Measurements from ENCODE around the gene ARMH4.

Gene ARMH4

DNA sequence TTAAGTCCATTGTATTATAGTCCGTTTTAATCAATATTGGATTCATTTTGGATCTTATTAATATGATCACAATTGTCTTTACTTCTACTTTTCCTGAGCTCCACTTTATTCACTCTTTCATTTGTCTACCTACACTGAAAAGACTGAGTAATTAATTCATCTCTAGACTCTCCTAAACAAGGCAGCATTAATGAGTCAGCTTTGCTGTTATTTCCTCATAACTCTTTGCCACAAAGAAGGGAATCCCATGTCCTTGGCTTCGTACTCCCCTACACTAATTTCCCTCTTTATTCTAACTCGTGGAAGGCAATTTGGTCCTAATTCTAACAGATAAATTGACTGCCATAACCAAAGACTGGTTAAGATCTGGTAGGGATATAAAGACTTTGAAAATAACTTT, 91.9 kb downstream of the ARMH4 start:
- H3K36me3 Mint-ChIP-seq = no peaks in the 10 kb centered on the region
- no peak for ATAC-seq
- peaks cover 9% of the 10 kb centered on the region for H3K27me3 Mint-ChIP-seq
- no peaks in the 10 kb centered on the region for H3K9me3 Mint-ChIP-seq
- no peak overlapping the region for H3K27ac Mint-ChIP-seq
- no peaks in the 10 kb centered on the region for H3K4me1 Mint-ChIP-seq
- H3K4me3 Mint-ChIP-seq = no peak overlapping the region

- Mint-ChIP-seq H3K27me3 (peaks cover 9% of the 10 kb centered on the region), H3K4me1 (no peaks in the 10 kb centered on the region), H3K9me3 (no peaks in the 10 kb centered on the region), H3K4me3 (no peak overlapping the region), H3K36me3 (no peaks in the 10 kb centered on the region), H3K27ac (no peak overlapping the region)
- ATAC-seq = no peak
Measured at GRCh38 chr14:58059126-58059525, 92.9 kb downstream of the ARMH4 start.

GRCh38 chr14:58055497-58056010, 96.5 kb downstream of the ARMH4 start:
- no peaks in the 10 kb centered on the region for H3K36me3 Mint-ChIP-seq
- H3K27ac Mint-ChIP-seq = no peak overlapping the region
- no peaks in the 10 kb centered on the region for H3K4me1 Mint-ChIP-seq
- no peak for ATAC-seq
- no peaks in the 10 kb centered on the region for H3K9me3 Mint-ChIP-seq
- no peak overlapping the region for H3K4me3 Mint-ChIP-seq
- H3K27me3 Mint-ChIP-seq = peaks cover 18% of the 10 kb centered on the region

GRCh38 chr14:58054100-58054499, 97.9 kb downstream of the ARMH4 start:
- Mint-ChIP-seq H3K4me3 (no peak overlapping the region), H3K4me1 (no peaks in the 10 kb centered on the region), H3K36me3 (no peaks in the 10 kb centered on the region), H3K27me3 (peaks cover 18% of the 10 kb centered on the region), H3K9me3 (no peaks in the 10 kb centered on the region), H3K27ac (no peak overlapping the region)
- no peak for ATAC-seq

DNA sequence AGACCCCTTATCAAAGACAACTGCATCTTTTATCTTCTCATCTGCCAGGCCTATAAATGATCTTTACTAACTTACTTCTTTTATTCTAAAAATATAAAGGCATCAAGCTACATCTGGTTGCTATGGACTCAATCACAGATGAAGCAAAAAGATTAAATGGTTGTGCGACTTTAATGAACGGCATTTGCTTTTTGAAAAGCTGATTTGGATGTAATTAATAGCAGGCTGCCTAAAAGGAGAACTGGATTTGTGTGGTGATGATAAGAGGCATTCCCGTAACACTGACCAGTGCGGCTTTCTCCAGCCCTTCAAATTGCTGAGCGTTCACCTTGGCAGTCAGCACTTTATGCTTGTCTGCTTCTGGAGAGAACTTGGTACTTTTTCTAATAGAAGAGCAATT, 103.8 kb downstream of the ARMH4 start:
- no peak overlapping the region for H3K4me3 Mint-ChIP-seq
- no peaks in the 10 kb centered on the region for H3K4me1 Mint-ChIP-seq
- peaks cover 16% of the 10 kb centered on the region for H3K27me3 Mint-ChIP-seq
- no peak overlapping the region for H3K27ac Mint-ChIP-seq
- H3K36me3 Mint-ChIP-seq = no peaks in the 10 kb centered on the region
- peaks cover 6% of the 10 kb centered on the region for H3K9me3 Mint-ChIP-seq
- no peak for ATAC-seq

GRCh38 chr14:58027904-58028303, 124.1 kb downstream of the ARMH4 start:
- Mint-ChIP-seq H3K27ac (no peak overlapping the region), H3K27me3 (peaks cover 12% of the 10 kb centered on the region), H3K36me3 (no peaks in the 10 kb centered on the region), H3K9me3 (no peaks in the 10 kb centered on the region), H3K4me3 (no peak overlapping the region), H3K4me1 (no peaks in the 10 kb centered on the region)
- ATAC-seq = no peak

- H3K27ac Mint-ChIP-seq = no peak overlapping the region
- no peaks in the 10 kb centered on the region for H3K4me1 Mint-ChIP-seq
- no peaks in the 10 kb centered on the region for H3K9me3 Mint-ChIP-seq
- no peak overlapping the region for H3K4me3 Mint-ChIP-seq
- H3K27me3 Mint-ChIP-seq = peaks cover 12% of the 10 kb centered on the region
- no peak for ATAC-seq
- no peaks in the 10 kb centered on the region for H3K36me3 Mint-ChIP-seq
Measured at GRCh38 chr14:58026967-58027366, 125.0 kb downstream of the ARMH4 start.

DNA sequence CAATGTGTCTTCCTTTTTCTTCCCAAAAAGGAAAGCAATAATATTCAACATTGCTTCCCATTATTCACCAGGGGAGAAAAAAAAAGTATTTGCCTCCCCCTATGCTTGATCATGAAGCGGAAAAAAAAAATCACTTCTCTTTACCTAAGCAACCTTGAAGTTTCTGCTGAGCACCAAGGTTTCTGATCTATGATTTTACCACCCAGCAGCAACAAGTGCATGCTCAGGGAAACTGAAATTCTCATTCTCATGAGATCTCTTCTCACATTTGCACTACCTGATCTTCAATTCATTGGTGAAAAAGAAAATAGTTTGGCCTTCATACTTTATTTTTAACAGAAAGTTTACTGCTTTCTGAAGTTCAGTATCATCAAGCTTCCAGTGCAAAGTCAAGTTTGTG, 125.8 kb downstream of the ARMH4 start:
- Mint-ChIP-seq H3K9me3 (no peaks in the 10 kb centered on the region), H3K4me1 (no peaks in the 10 kb centered on the region), H3K27me3 (peaks cover 12% of the 10 kb centered on the region), H3K27ac (no peak overlapping the region), H3K36me3 (no peaks in the 10 kb centered on the region), H3K4me3 (no peak overlapping the region)
- no peak for ATAC-seq

- H3K36me3 Mint-ChIP-seq = no peaks in the 10 kb centered on the region
- no peaks in the 10 kb centered on the region for H3K9me3 Mint-ChIP-seq
- H3K27me3 Mint-ChIP-seq = no peaks in the 10 kb centered on the region
- H3K4me3 Mint-ChIP-seq = no peak overlapping the region
- no peak overlapping the region for H3K27ac Mint-ChIP-seq
- no peaks in the 10 kb centered on the region for H3K4me1 Mint-ChIP-seq
- ATAC-seq = peak; percentile 39
Measured at GRCh38 chr14:58014778-58015177, 137.2 kb downstream of the ARMH4 start.

DNA sequence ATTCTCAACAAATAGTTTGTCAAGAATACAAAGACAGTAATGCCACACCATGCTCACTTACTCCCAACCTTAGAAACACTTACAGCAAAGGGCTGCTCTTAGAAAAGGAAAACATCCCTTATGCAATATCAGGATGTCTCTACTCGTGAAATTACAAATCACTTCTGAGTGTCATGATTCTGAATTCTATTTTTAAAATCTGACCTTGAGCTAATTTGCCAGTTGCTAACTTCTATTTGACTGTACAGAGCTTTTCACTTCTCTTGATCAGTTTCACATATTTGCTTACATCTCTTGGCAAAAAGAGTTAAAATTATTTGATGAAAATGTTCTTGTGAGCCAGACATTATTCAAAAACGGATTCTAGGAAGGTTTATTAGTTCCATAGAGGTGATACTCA, 149.4 kb downstream of the ARMH4 start:
- H3K36me3 Mint-ChIP-seq = no peaks in the 10 kb centered on the region
- no peak overlapping the region for H3K27ac Mint-ChIP-seq
- no peaks in the 10 kb centered on the region for H3K9me3 Mint-ChIP-seq
- no peak for ATAC-seq
- H3K27me3 Mint-ChIP-seq = peaks cover 9% of the 10 kb centered on the region
- no peaks in the 10 kb centered on the region for H3K4me1 Mint-ChIP-seq
- H3K4me3 Mint-ChIP-seq = no peak overlapping the region

DNA sequence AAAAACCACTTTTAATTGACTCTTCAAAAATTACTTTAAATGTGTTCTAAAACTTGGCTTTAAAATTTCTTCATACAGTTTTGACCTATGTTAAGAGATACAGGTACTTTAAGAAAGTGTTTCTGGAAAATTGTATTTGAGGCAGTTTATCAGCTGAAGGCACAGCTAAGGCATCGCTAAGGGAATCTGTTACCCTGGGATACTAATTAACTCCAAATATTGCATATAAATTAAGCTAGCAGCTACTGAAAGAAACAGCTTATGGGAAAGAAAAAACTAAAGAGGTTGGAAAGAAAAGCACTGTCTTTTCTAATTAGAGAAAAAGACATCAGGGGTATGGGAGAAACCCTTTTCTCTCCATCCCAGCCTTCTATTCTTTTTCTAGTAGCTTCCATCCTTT, 152.0 kb downstream of the ARMH4 start:
- H3K4me3 Mint-ChIP-seq = no peak overlapping the region
- peaks cover 9% of the 10 kb centered on the region for H3K27me3 Mint-ChIP-seq
- no peak overlapping the region for H3K27ac Mint-ChIP-seq
- no peak for ATAC-seq
- H3K4me1 Mint-ChIP-seq = no peaks in the 10 kb centered on the region
- H3K36me3 Mint-ChIP-seq = no peaks in the 10 kb centered on the region
- H3K9me3 Mint-ChIP-seq = no peaks in the 10 kb centered on the region

GRCh38 chr14:57999471-57999870, 152.5 kb downstream of the ARMH4 start:
- Mint-ChIP-seq H3K27me3 (peaks cover 9% of the 10 kb centered on the region), H3K4me3 (no peak overlapping the region), H3K9me3 (no peaks in the 10 kb centered on the region), H3K4me1 (no peaks in the 10 kb centered on the region), H3K36me3 (no peaks in the 10 kb centered on the region), H3K27ac (no peak overlapping the region)
- no peak for ATAC-seq

GRCh38 chr14:57998766-57999165, 153.2 kb downstream of the ARMH4 start:
- H3K27me3 Mint-ChIP-seq = peaks cover 9% of the 10 kb centered on the region
- H3K4me3 Mint-ChIP-seq = no peak overlapping the region
- no peak for ATAC-seq
- H3K27ac Mint-ChIP-seq = no peak overlapping the region
- no peaks in the 10 kb centered on the region for H3K4me1 Mint-ChIP-seq
- no peaks in the 10 kb centered on the region for H3K36me3 Mint-ChIP-seq
- H3K9me3 Mint-ChIP-seq = no peaks in the 10 kb centered on the region

GRCh38 chr14:57991353-57991752, 160.7 kb downstream of the ARMH4 start:
- H3K4me3 Mint-ChIP-seq = no peak overlapping the region
- H3K9me3 Mint-ChIP-seq = no peaks in the 10 kb centered on the region
- H3K36me3 Mint-ChIP-seq = no peaks in the 10 kb centered on the region
- H3K27ac Mint-ChIP-seq = no peak overlapping the region
- peaks cover 7% of the 10 kb centered on the region for H3K27me3 Mint-ChIP-seq
- H3K4me1 Mint-ChIP-seq = no peaks in the 10 kb centered on the region
- no peak for ATAC-seq

DNA sequence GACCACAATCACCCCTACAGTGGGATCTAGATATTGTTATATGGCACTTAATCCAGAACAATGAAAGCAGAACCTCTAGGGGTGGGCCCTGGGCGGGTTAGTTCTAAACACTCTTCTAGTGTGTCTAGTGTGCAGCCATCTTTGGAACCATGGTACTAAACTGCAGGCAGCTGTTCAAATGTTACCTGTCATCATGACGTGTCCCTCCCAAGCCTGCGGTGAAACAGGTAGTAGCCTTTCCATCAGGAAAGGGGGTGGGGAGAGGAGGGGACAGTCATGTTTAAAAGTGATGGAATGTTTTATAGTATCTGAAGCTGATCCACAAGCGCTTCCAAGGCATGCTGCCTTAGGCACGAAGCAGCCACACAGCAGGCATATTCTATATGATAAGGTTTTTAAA, 163.6 kb downstream of the ARMH4 start:
- Mint-ChIP-seq H3K27me3 (peaks cover 15% of the 10 kb centered on the region), H3K27ac (no peak overlapping the region), H3K9me3 (no peaks in the 10 kb centered on the region), H3K4me1 (no peaks in the 10 kb centered on the region), H3K36me3 (no peaks in the 10 kb centered on the region), H3K4me3 (no peak overlapping the region)
- no peak for ATAC-seq

DNA sequence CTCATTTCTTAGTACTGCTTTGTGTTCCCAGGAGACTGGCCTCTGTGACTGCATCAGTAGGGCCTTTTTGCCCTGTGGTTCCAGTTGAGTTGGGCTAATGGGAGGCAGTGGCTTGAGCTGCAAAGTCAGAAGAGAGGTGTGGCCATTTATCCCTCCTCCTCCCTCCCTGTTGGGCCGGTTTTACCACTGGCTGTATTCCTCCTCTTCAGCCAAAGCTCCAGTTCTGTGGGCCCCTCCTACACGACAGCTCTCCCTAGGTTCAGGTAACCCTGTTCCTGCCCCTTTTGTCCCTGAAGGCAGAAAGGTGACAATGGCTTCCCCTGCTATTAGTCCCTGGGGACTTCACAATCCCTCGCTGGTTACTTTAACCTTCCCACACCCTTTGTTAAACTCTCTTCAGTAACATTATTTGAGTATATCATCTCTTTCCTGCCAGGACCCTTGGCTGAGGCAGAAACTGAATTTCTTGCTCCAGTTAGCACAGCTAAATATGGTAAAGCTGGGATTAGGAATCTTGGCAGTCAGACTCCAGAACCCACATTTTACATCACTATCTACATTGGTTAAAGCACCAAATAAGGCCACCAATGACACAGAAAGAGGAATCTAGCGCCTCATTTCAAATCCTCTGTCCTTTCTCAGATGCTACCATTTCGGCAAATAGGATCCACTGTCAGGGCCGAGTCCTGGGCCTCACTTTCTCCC, 164.3 kb downstream of the ARMH4 start:
- no peak overlapping the region for H3K27ac Mint-ChIP-seq
- no peaks in the 10 kb centered on the region for H3K4me1 Mint-ChIP-seq
- H3K27me3 Mint-ChIP-seq = peaks cover 15% of the 10 kb centered on the region
- no peaks in the 10 kb centered on the region for H3K36me3 Mint-ChIP-seq
- no peak for ATAC-seq
- no peaks in the 10 kb centered on the region for H3K9me3 Mint-ChIP-seq
- H3K4me3 Mint-ChIP-seq = no peak overlapping the region
